Neural cell (in vitro differentiated cells): ENCODE results near the gene IFNA8. TPM values are rescaled to one million over a fixed set of nuclear protein-coding genes. Genes with fewer than 3 reads are reported as not detected.
"Not testable (repeated sequence)": the region's sequence is repeated elsewhere in the genome, so short reads cannot be mapped to it uniquely, and the experiment has no call there.

ENCODE experiments used
- H2AFZ ChIP-seq: fragments of 200-600, 300-800 bp; sonication (generic), shearing (Covaris generic); 2 replicates; pipeline ENCODE4 v1.6.0; 2014; ENCODE audit warnings: low read depth, mild to moderate bottlenecking, antibody characterized with exemption, low read length, moderate library complexity
- H3F3A ChIP-seq: fragments of 200-600 bp; shearing (Covaris generic); 2 replicates; pipeline ENCODE4 v1.6.1; 2016; ENCODE audit warnings: mild to moderate bottlenecking, moderate library complexity, mixed read lengths, antibody characterized with exemption, low read length; ENCODE audit not compliant: insufficient read depth, poor library complexity, severe bottlenecking
- H3K27ac ChIP-seq: fragments of 200-600, 300-800 bp; sonication (generic), shearing (Covaris generic); 2 replicates; pipeline ENCODE4 v1.5.1; 2014; ENCODE audit warnings: mild to moderate bottlenecking, low read length, moderate library complexity
- H3K27me3 ChIP-seq: fragments of 300-800, 200-600 bp; sonication (generic), shearing (Covaris generic); 2 replicates; pipeline ENCODE4 v1.6.0; 2014; ENCODE audit warnings: mild to moderate bottlenecking, low read depth, low read length, moderate library complexity; ENCODE audit not compliant: insufficient read depth
- H3K36me3 ChIP-seq: fragments of 300-800, 200-600 bp; sonication (generic), shearing (Covaris generic); 2 replicates; pipeline ENCODE4 v1.5.1; 2014; ENCODE audit warnings: mild to moderate bottlenecking, antibody characterized with exemption, low read length, moderate library complexity; ENCODE audit not compliant: insufficient read depth
- H3K4me2 ChIP-seq: fragments of 300-800, 200-600 bp; sonication (generic), shearing (Covaris generic); 2 replicates; pipeline ENCODE4 v1.6.0; 2014; ENCODE audit warnings: mild to moderate bottlenecking, low read length
- H3K4me3 ChIP-seq: fragments of 300-800, 200-600 bp; sonication (generic), shearing (Covaris generic); 2 replicates; pipeline ENCODE4 v1.5.1; 2014; ENCODE audit warnings: mild to moderate bottlenecking, low read length, moderate library complexity
- H3K79me2 ChIP-seq: fragments of 200-600 bp; shearing (Covaris generic); replicated peaks from 2 replicates; pipeline ENCODE4 v1.6.0; 2014; ENCODE audit warnings: mild to moderate bottlenecking, low read length, moderate library complexity; ENCODE audit not compliant: insufficient read depth
- H3K9ac ChIP-seq: fragments of 300-800, 200-600 bp; sonication (generic), shearing (Covaris generic); 2 replicates; pipeline ENCODE4 v1.6.1; 2016; ENCODE audit warnings: mild to moderate bottlenecking, low read length, mixed read lengths
- H3K9me2 ChIP-seq: fragments of 200-600 bp; shearing (Covaris generic); 2 replicates; pipeline ENCODE4 v1.6.1; 2016; ENCODE audit warnings: mild to moderate bottlenecking, low read length, mixed read lengths; ENCODE audit not compliant: insufficient read depth
- H3K9me3 ChIP-seq: fragments of 200-600, 300-800 bp; sonication (generic), shearing (Covaris generic); 2 replicates; pipeline ENCODE4 v1.6.1; 2016; ENCODE audit warnings: mild to moderate bottlenecking, mixed run types, low read length, moderate library complexity, mixed read lengths
- H4K20me1 ChIP-seq: fragments of 200-600 bp; shearing (Covaris generic); 2 replicates; pipeline ENCODE4 v1.6.1; 2016; ENCODE audit warnings: mild to moderate bottlenecking, mixed run types; ENCODE audit not compliant: insufficient read depth
- EP300 ChIP-seq: fragments of 450-650 bp; conservative IDR thresholded peaks from 2 replicates; pipeline ENCODE4 v1.6.1; 2014; ENCODE audit warnings: antibody characterized with exemption, mild to moderate bottlenecking, moderate library complexity; ENCODE audit not compliant: poor library complexity, severe bottlenecking
- EZH2 ChIP-seq: fragments of 200-600, 300-800 bp; shearing (Covaris generic), sonication (generic); IDR thresholded peaks from 2 replicates; pipeline ENCODE4 v1.6.1; 2014; ENCODE audit warnings: antibody characterized with exemption, low read length, borderline replicate concordance, mild to moderate bottlenecking; ENCODE audit not compliant: insufficient read depth, poor library complexity, severe bottlenecking
- MXI1 ChIP-seq: fragments of 450-650 bp; conservative IDR thresholded peaks from 2 replicates; pipeline ENCODE4 v1.6.1; 2014; ENCODE audit warnings: antibody characterized with exemption, mild to moderate bottlenecking; ENCODE audit not compliant: poor library complexity, severe bottlenecking
- POLR2AphosphoS5 ChIP-seq: IDR thresholded peaks from 2 replicates; pipeline ENCODE4 v1.6.1; 2012
- RAD21 ChIP-seq: fragments of 450-650 bp; conservative IDR thresholded peaks from 2 replicates; pipeline ENCODE4 v1.6.1; 2014; ENCODE audit warnings: antibody characterized with exemption, mild to moderate bottlenecking, moderate library complexity
- SMC3 ChIP-seq: fragments of 450-650 bp; conservative IDR thresholded peaks from 2 replicates; pipeline ENCODE4 v1.6.1; 2014; ENCODE audit warnings: antibody characterized with exemption, mild to moderate bottlenecking, moderate library complexity; ENCODE audit not compliant: poor library complexity
- TAF1 ChIP-seq: IDR thresholded peaks from 2 replicates; pipeline ENCODE4 v1.6.1; 2012; ENCODE audit warnings: low read depth
- polyA minus RNA-seq: library from RNA; depleted of rRNA, polyadenylated mRNA; stranded (reverse); fragments of >200 nt; gene quantifications from 2 replicates; pipeline ENCODE4 v1.2.3, GENCODE V29; 2014
- polyA plus RNA-seq: library from polyadenylated mRNA; depleted of rRNA; stranded (reverse); fragments of >200 nt; gene quantifications from 2 replicates; pipeline ENCODE4 v1.2.3, GENCODE V29; 2014
- TF ChIP-seq, protein P1 (sequence below): IDR thresholded peaks from 2 replicates; pipeline ENCODE4 v1.6.1; 2012; ENCODE audit warnings: borderline replicate concordance
- TF ChIP-seq, protein P2 (sequence below): fragments of 450-650 bp; IDR thresholded peaks from 2 replicates; pipeline ENCODE4 v1.5.1; 2014; ENCODE audit warnings: antibody characterized with exemption, mild to moderate bottlenecking, moderate library complexity; ENCODE audit not compliant: poor library complexity, severe bottlenecking

The IFNA8 gene
- polyA plus RNA-seq (not detected in 2 replicates), polyA minus RNA-seq (not detected in 2 replicates)

DNA sequence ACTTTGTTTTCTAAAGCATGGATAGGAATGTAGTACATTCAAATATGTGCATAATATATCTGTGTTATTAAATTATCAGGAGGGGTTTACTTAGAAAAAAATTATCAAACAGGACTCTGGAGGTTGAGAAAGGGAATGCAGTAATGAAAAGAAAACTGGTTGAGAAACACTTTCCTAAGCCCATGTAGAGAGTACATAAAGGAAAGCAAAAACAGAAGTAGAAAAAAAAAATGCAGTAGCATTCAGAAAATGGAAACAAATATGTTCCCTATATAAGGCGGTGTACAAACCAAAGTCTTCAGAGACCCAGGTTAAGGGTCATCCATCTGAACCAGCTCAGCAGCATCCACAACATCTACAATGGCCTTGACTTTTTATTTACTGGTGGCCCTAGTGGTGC lies at the start of gene IFNA8:
Gene IFNA8 (plus strand): TSS at position 301 of the 400 bp plus-strand sequence. CDS start 60 bp downstream, at position 361.
- no peaks in the 10 kb centered on the region for H3K9me3 ChIP-seq
- TF ChIP-seq TAF1 (no peak), EP300 (no peak), MXI1 (no peak), SMC3 (no peak), RAD21 (no peak), POLR2AphosphoS5 (no peak), EZH2 (no peak)
- TF ChIP-seq, protein P1, sequence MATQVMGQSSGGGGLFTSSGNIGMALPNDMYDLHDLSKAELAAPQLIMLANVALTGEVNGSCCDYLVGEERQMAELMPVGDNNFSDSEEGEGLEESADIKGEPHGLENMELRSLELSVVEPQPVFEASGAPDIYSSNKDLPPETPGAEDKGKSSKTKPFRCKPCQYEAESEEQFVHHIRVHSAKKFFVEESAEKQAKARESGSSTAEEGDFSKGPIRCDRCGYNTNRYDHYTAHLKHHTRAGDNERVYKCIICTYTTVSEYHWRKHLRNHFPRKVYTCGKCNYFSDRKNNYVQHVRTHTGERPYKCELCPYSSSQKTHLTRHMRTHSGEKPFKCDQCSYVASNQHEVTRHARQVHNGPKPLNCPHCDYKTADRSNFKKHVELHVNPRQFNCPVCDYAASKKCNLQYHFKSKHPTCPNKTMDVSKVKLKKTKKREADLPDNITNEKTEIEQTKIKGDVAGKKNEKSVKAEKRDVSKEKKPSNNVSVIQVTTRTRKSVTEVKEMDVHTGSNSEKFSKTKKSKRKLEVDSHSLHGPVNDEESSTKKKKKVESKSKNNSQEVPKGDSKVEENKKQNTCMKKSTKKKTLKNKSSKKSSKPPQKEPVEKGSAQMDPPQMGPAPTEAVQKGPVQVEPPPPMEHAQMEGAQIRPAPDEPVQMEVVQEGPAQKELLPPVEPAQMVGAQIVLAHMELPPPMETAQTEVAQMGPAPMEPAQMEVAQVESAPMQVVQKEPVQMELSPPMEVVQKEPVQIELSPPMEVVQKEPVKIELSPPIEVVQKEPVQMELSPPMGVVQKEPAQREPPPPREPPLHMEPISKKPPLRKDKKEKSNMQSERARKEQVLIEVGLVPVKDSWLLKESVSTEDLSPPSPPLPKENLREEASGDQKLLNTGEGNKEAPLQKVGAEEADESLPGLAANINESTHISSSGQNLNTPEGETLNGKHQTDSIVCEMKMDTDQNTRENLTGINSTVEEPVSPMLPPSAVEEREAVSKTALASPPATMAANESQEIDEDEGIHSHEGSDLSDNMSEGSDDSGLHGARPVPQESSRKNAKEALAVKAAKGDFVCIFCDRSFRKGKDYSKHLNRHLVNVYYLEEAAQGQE = no peak
- TF ChIP-seq, protein P2, sequence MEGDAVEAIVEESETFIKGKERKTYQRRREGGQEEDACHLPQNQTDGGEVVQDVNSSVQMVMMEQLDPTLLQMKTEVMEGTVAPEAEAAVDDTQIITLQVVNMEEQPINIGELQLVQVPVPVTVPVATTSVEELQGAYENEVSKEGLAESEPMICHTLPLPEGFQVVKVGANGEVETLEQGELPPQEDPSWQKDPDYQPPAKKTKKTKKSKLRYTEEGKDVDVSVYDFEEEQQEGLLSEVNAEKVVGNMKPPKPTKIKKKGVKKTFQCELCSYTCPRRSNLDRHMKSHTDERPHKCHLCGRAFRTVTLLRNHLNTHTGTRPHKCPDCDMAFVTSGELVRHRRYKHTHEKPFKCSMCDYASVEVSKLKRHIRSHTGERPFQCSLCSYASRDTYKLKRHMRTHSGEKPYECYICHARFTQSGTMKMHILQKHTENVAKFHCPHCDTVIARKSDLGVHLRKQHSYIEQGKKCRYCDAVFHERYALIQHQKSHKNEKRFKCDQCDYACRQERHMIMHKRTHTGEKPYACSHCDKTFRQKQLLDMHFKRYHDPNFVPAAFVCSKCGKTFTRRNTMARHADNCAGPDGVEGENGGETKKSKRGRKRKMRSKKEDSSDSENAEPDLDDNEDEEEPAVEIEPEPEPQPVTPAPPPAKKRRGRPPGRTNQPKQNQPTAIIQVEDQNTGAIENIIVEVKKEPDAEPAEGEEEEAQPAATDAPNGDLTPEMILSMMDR = no peak
- H3K36me3 ChIP-seq = no peaks in the 10 kb centered on the region
- no peak within 1 kb of the TSS for H3K4me3 ChIP-seq
- H3F3A ChIP-seq = no peaks in the 10 kb centered on the region
- peaks cover 4% of the 10 kb centered on the region for H3K27me3 ChIP-seq
- no peaks in the 10 kb centered on the region for H4K20me1 ChIP-seq
- H3K27ac ChIP-seq = no peak within 1 kb of the TSS
- no peak within 1 kb of the TSS for H3K4me2 ChIP-seq
- no peaks in the 10 kb centered on the region for H3K9me2 ChIP-seq
- no peak within 1 kb of the TSS for H2AFZ ChIP-seq
- H3K9ac ChIP-seq = no peak within 1 kb of the TSS
- no peaks in the 10 kb centered on the region for H3K79me2 ChIP-seq

DNA sequence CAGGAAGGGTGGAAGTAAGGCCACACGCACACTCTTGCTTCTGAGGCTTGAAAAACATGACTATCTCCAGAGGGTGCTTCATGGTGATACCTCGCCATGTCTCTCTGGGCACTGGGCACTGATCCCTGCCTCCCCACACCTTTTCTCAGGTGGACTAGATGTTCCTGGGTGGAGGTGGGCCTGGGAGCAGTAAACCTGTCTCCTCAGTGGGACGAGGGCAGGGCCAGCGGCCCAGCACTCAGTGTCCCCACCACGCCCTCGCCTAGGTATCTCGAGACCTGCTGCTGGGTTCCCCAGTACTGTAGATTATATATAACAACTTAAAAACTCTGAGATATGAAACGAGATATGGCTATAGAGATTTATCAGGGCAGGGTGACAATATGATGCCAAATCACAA lies 46.6 kb upstream of the IFNA8 start:
- Histone ChIP-seq H3F3A (no peaks in the 10 kb centered on the region), H3K4me2 (no peak overlapping the region), H4K20me1 (no peaks in the 10 kb centered on the region), H3K36me3 (no peaks in the 10 kb centered on the region), H3K9me2 (no peaks in the 10 kb centered on the region), H3K4me3 (no peak overlapping the region), H3K9ac (no peak overlapping the region), H2AFZ (no peak overlapping the region), H3K27ac (no peak overlapping the region), H3K79me2 (no peaks in the 10 kb centered on the region), H3K9me3 (no peaks in the 10 kb centered on the region), H3K27me3 (no peaks in the 10 kb centered on the region)
- TF ChIP-seq POLR2AphosphoS5 (no peak), MXI1 (no peak), RAD21 (no peak), TAF1 (no peak), EZH2 (no peak), SMC3 (no peak), EP300 (no peak)
- TF ChIP-seq, protein P2 = no peak
- TF ChIP-seq, protein P1 = no peak

DNA sequence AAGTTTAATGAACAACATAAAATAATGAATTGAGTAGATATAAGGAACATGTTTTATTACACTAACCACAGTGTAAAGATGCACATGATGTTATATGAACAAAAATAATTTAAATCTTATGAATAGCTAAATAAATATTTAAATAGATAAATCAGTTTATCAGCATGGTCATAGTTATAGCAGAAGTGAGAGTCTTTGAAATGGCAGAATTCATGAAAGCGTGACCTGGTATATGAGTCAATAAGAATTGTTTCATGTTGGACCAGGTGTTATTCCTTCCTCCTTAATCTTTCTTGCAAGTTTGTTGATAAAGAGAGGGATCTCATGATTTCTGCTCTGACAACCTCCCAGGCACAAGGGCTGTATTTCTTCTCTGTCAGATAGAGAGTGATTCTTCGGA lies 41.7 kb upstream of the IFNA8 start:
- not testable (repeated sequence) for H3K9me2 ChIP-seq, H3F3A ChIP-seq, H3K36me3 ChIP-seq, H3K27ac ChIP-seq, H3K9ac ChIP-seq, H3K27me3 ChIP-seq, H3K79me2 ChIP-seq, H4K20me1 ChIP-seq, H3K4me2 ChIP-seq, H3K9me3 ChIP-seq, H3K4me3 ChIP-seq, H2AFZ ChIP-seq
